AG04449 (cell line): ENCODE results near the gene SHB.

Source experiments
- CTCF ChIA-PET: fragments of 350-600 bp; formaldehyde crosslinking; extraction: SDS; loops from one replicate; lab custom pipeline; 2021; ENCODE audit warnings: antibody characterized with exemption; lab: Yijun Ruan, JAX
- POLR2A ChIA-PET: fragments of 400-600, 350-600 bp; formaldehyde crosslinking; extraction: SDS; loops from one replicate; lab custom pipeline; 2020; ENCODE audit warnings: antibody characterized with exemption, inconsistent platforms; lab: Yijun Ruan, JAX
- DNase-seq: peaks from one replicate; pipeline ENCODE4 v3.0.0-alpha.2; 2010; ENCODE audit warnings: low read depth, low spot score
- H3K4me3 ChIP-seq: 2 replicates; pipeline ENCODE4 v1.5.1; 2011; ENCODE audit warnings: low read depth, mild to moderate bottlenecking, control low read depth, low read length
- CTCF ChIP-seq: IDR thresholded peaks from one replicate; pipeline ENCODE4 v1.5.1; 2011; ENCODE audit warnings: mild to moderate bottlenecking, moderate library complexity, low read length, control low read depth, inconsistent platforms; ENCODE audit not compliant: insufficient read depth; ENCODE audit errors: missing control alignments

SHB gene

DNA sequence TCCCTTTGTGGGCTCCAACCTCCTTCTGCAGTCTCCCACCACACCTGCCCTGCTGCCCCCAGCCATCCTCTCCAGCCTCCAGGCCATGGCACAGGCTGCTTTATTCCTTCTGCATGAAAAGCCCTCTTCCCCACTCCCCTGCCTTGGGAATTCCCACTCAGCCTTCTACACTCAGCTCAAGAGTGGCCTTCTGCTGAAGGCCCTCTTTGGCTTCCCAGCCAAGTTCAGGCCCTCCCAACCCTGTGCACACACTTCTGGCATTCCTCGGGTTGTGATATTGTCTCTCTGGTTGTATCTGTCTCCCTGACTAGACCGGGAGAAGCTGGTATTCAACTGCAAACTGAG, 5.7 kb downstream of the SHB start:
- ChIA-PET POLR2A (interaction anchor here (0.8 to 1.3 kb wide), 3 partner anchors 16 to 150 kb away, joined by 3 to 4 read pairs (median 3); no protein-coding TSS in a partner anchor), CTCF (interaction anchor here (1.0 to 6.3 kb wide), 5 partner anchors 9 to 149 kb away, joined by 3 to 37 read pairs (median 5); no protein-coding TSS in a partner anchor)
- TF ChIP-seq CTCF: no peak
- peak overlapping the region; percentile 24 for H3K4me3 ChIP-seq
- no peak for DNase-seq

- POLR2A ChIA-PET: interaction anchor here (0.7 to 1.3 kb wide), 3 partner anchors 15 to 149 kb away, joined by 3 to 4 read pairs (median 3); no protein-coding TSS in a partner anchor
- no peak overlapping the region; the same call in 1 of the 2 replicates for H3K4me3 ChIP-seq
These were observed 6.3 kb downstream of the SHB start for GRCh38 chr9:38062498-38063362.

DNA sequence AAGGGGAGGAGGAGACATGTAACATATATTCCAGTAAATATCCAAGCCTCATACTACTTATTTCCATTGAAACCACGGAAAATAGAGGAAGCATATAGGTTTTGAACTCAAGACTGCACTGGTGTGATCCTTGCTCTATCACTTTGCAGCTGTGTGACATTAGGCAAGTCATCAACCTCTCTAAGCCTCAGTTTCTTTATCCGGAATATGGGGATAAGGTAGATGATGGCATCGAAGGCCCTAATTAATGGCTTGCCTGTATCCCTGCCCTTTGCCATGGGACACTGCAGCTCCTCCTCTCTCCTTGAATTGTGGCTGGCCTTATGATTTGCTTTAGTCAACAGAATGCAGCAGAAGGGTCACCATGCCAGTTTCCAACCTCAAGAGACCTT, 6.9 kb downstream of the SHB start:
- no peak for DNase-seq
- POLR2A ChIA-PET: interaction anchor here (1.3 kb wide), 1 partner anchor 149 kb away, joined by 4 read pairs; no protein-coding TSS in a partner anchor
- no peak overlapping the region for H3K4me3 ChIP-seq
- CTCF ChIA-PET: interaction anchor here (1.1 to 6.3 kb wide), 6 partner anchors 15 to 371 kb away, joined by 3 to 37 read pairs (median 5); no protein-coding TSS in a partner anchor
- TF ChIP-seq CTCF: no peak

More at GRCh38 chr9:38062498-38063362, 6.3 kb downstream of the SHB start:
- CTCF ChIA-PET: interaction anchor here (1.0 to 6.3 kb wide), 5 partner anchors 9 to 148 kb away, joined by 3 to 37 read pairs (median 5); no protein-coding TSS in a partner anchor
- no peak for TF ChIP-seq CTCF
- no peak for DNase-seq

DNA sequence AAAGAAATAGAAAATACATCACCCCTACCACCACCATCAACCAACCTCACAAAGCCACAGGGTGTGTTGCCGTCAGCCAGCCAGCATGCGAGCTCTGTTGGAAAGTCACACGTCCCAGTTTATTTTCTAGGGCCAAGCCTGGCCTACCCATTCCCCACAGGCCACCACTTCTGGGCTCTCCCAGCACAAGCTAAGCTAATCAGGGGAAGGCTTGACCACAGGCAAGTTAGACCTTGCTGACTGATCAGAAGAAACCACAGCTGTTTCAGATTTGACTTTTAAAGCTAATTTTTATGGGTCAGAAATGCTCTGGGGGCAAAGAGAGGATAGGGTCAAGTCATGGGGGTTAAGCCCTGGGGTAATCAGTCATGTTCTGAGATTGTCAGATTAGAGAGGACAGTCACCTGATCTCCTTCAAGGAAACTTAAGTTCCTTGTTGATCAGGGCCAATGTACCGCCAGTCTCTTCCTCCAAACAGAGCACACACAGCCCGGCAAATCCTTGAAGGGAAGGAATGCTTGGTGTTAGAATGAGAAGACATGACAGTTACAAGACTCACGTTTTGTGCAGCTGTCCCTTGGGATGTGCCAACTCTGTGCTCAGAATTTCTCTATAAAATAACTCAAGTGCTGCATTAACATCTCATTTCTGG, 7.6 kb downstream of the SHB start:
- TF ChIP-seq CTCF: no peak
- H3K4me3 ChIP-seq: no peak overlapping the region
- CTCF ChIA-PET: interaction anchor here (0.7 to 6.3 kb wide), 8 partner anchors 8 to 371 kb away, joined by 3 to 37 read pairs (median 4); partner anchors contain the start of gene SHB
- POLR2A ChIA-PET: no interaction called here
- no peak for DNase-seq

DNA sequence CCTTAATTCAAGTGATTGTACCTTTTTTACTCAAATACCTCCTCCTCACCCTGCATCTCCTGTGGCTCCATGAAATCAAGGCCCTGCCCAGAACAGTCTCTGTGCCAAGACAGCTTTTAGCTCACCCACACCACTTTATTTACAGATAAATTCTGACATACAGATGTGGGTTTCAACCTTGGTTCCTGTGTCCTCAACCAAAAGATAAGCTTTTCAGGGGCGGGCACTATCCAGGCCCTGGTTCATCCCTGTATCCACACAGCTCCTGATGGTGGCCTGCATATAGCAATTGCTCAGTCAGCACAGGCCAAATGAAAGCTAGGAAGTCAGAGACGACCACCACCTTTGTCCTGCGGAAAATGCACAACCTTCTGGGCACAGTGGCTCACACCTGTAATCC, 8.3 kb downstream of the SHB start:
- H3K4me3 ChIP-seq: no peak overlapping the region
- ChIA-PET POLR2A (no interaction called here), CTCF (interaction anchor here (0.7 to 6.3 kb wide), 11 partner anchors 9 to 372 kb away, joined by 3 to 37 read pairs (median 3); partner anchors contain the start of gene SHB)
- no peak for DNase-seq
- TF ChIP-seq CTCF: no peak
